Uterus (tissue), 2 donors: Measurements from ENCODE around the gene LRRC40.

Source experiments
- CTCF ChIP-seq, 4 experiments: fragments of 200-600 bp in 2 of 4; fragments of 450-650 bp in 2 of 4; sonication (generic) in 2 of 4; IDR thresholded peaks; one replicate each; pipeline ENCODE4 v1.5.1; 2016 to 2019; ENCODE audit warnings: antibody characterized with exemption in 4 of 4, mild to moderate bottlenecking in 2 of 4, moderate library complexity in 1 of 4
- POLR2A ChIP-seq, 2 donors: fragments of 450-650 bp; IDR thresholded peaks; one replicate each; pipeline ENCODE4 v1.6.1; 2016; ENCODE audit warnings: antibody characterized with exemption in 2 of 2, mild to moderate bottlenecking in 1 of 2, moderate library complexity in 1 of 2

- no peak for TF ChIP-seq CTCF (IDR thresholded peaks at IDR 0.05)
- TF ChIP-seq POLR2A (IDR thresholded peaks at IDR 0.05): no peak
These were observed 101.6 kb downstream of the LRRC40 start for GRCh38 chr1:70103770-70104169.
